ENCODE data around the gene FARSA.
"Not testable (repeated sequence)": the region's sequence is repeated elsewhere in the genome, so short reads cannot be mapped to it uniquely, and the experiment has no call there.

- not testable (repeated sequence) for TF ChIP-seq POLR2AphosphoS5, CTCF (IDR thresholded peaks at IDR 0.05)
These were observed 42.6 kb upstream of the FARSA start for GRCh38 chr19:12976109-12976508.
